GM19023 (cell line): ENCODE data around the gene MXRA8.

Source experiments
- ATAC-seq: cut with Tn5 transposase; IDR thresholded peaks from one replicate; pipeline ENCODE4 v1.9.1; 2021; ENCODE audit warnings: mild to moderate bottlenecking, moderate library complexity; ENCODE audit not compliant: unreplicated experiment

MXRA8 gene

DNA sequence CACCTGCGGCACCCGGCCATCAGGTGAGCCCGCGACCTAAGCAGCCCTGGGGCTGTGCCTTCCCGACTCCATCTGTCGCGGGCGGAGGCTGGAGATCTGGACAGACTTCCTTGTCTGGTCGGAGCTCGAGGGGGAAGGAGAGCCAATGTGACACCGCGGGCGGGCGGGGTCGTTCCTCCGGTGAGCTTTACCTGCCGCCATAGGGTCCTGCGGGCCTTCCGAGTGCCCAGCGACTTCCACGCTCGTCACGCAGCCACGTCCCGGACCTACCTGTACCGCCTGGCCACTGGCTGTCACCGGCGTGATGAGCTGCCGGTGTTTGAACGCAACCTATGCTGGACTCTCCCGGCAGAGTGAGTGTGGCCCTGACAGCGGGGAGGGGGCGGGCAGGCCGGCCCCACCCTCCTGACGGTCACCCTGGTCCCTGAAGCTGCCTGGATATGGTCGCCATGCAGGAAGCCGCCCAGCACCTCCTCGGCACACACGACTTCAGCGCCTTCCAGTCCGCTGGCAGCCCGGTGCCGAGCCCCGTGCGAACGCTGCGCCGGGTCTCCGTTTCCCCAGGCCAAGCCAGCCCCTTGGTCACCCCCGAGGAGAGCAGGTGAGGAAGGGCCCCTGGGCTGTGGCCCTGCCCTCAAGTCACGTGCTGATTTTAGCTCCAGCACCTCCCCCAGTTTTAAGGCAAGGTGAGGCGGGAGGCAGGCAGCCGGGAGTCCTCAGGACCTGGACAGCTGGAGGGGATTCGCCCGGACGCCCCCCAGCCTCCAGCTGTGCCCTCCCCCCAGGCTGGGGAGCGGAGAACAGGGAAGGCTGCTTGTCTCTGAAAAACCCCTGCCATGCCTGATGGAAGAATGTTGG lies 48.9 kb downstream of the MXRA8 start:
- ATAC-seq, result no peak

DNA sequence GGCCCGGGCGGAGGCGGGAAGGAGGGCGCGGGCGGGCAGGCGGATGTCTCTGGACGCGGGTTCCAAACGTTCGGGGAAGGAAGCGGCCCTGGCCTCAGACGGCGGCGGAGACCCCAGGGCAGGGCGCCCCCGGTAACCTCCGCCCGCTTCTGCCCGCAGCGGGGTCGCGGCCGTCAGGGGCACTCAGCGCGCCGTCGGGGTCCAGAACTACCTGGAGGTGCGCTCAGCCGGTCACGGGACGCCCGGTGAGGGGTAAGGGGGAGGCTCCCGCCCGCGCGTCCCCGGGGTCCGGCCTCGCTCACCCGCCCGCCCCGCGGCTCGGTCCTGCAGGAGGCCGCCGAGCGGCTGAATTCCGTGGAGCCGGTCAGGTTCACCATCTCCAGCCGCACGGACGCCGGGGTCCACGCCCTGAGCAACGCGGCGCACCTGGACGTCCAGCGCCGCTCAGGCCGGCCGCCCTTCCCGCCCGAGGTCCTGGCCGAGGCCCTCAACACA lies 49.6 kb downstream of the MXRA8 start:
- no peak for ATAC-seq

GRCh38 chr1:1307923-1308755 lies 50.2 kb downstream of the MXRA8 start, which contains the start of the genes ACAP3 and PUSL1:
ACAP3 (minus strand) TSS chr1:1307930; CDS start chr1:1307815, 115 bp downstream.
PUSL1 (plus strand) TSS chr1:1308597; CDS start chr1:1308644, 47 bp downstream.
- peak; percentile 62 for ATAC-seq

GRCh38 chr1:1307261-1307922 lies 51.0 kb downstream of the MXRA8 start:
- no peak for ATAC-seq

- no peak for ATAC-seq
These were observed 51.6 kb downstream of the MXRA8 start for GRCh38 chr1:1306661-1307260.

DNA sequence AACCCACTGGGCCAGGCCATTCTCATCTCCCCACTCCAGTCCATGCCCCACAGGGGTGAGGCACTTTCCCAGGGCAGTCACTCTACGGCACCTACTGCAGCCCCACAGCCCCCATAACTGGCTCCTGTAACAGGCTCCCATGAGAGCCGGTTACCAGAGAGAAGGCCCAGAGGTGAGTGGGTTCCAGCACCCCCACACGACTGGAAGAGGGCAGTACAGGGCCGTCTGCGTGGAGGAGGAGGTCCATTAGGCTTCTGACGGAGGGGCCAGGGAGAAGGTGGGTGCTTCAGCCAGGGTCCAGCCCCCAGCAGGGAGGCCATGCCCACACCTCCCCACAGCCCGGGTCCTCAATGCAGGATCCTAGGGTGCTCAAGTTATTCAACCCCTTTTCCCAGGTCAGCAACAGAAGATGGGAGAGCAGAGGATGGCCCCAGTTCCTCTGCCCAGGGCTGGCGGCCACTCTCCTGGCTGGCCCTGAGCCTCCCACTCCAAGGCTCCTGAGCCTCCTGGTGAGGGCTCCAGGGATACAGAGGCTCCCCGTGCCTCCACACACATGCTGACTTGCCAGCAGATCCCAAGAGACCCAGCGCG lies 52.2 kb downstream of the MXRA8 start:
- ATAC-seq, result no peak

DNA sequence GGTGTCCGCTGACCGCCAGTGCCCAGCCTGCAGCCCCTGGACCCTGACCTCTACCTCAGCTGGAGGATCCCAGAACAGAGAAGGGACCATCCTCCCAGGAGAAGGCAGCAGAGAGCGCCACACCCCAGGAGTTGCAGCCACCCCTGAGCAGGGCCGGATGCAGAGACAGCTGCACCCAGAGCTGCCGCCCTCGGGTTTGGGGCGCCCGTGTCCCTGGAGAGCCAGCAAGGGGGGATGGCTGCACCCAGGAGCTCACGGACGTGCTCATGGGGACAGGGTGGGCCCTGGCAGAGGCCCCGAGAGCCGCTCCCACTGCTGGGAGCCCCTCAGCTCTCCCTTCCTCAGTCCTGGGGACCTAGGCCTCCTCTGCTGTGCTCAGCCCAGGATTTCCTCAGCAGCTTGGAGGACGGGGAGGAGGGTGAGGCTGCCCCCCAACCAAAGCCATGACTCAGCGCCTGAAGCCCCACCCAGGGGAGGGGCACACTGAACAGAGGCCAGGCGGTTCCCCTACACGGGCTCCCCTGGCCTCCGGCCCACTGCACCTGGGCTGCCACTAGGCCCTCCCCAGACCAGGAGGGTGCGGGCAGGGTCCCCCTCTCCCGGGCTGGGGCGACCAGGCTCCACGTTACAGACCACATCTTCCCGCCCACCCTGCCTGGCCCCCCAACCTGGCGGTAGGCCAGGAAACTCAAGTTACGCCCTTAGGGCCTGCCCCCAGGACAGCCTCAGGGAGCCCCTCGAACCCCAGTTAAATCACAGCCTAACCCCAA lies 52.9 kb downstream of the MXRA8 start:
- no peak for ATAC-seq

DNA sequence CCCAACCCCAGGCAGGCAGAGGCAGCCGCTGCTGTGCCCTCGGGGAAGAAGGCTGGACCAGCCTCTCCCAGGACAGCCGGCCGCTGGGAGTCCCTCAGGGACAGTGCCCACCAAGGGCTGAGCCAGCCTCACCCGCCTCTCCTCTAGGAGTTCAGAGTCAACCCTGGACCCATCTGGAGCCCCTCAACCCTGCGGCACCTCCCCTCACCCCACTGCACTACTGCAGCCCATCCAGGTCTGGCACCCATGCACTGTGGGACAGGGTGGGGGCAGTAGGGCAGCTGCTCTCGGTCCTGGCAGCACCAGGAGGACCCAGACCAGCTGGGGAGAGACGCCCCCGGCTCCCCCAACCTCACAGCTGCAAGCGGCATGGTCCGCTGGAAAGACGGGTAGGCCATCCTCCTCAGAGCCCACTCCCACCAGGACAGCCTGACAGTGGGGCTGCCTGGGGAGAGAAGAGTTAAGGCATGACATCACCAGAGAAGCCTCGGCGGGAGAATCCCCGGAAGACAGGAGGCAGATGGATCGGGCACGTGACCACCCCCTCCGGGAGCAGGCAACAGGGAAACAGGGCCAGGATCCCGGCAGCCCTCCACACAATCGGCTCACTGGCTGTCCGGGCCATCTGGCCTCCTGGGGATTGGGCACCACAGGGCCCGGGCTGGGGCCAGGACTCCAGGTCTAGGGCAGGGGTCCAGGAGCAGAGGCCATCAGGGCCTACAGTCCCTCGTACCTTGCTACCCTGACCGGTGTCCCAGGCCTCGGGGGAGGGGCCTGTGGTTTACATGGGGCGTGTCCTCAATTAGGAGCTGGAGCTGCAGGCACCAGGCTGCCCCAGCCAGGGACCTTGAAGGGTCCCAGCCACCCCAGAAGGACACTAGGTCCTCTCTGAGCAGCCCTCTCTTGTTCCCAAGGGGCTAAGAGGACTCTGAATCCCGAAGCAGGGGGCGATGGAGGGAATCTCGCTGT lies 53.7 kb downstream of the MXRA8 start:
- no peak for ATAC-seq

DNA sequence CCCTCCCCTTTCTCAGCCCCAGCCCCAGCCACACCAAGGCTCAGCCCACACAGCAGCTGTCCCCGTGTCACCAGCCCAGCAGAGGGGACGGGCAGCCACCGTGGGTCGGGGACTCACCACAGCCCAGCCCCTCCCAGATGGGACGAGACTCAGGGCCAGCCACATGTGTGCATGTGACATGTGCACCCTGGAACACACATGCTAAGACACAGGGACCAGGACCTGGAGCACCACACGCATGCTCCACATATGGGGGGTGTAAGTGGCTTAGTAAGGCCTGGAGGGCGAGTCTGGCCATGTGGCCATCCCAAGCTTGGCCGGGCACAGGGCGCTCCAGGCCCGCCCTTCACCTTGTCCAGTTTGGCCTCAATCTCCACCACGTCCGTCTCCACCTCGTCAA lies 54.6 kb downstream of the MXRA8 start:
- no peak for ATAC-seq

DNA sequence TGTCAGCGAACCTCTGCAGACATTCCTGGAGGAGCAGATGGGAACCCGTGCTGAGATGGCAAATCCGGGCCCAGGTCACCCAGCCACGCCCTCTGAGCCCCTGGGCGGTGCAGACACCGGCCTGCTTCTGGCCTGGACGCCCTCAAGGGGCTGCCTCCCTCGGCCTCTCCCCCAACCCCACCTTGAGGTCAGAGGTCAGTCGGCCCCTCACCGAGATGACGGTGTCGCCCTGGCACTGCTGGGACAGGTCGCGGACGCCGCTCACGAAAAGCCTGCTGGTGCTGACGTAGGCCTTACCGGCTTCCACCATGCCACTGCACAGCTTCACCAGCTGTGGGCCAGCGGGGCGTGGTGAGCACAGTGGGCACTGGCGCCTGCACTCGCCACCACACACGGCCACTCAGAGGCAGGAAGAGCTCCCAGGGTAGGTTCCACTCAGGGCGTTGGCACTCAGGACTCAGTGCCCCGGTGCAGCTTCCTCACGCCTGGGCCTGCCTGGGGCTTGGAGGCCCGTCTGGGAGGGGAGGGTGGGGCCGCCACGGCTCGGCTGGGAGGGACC lies 55.3 kb downstream of the MXRA8 start:
- no peak for ATAC-seq
